Naive B cell (primary cell): ENCODE data around the gene ZGRF1. TPM values are rescaled to one million over a fixed set of nuclear protein-coding genes. Genes with fewer than 3 reads are reported as not detected.

ENCODE experiments used
- polyA plus RNA-seq, 6 donors: library from polyadenylated mRNA; unstranded; fragments of 300-500 nt; fragmentation: Illumina TruSeq; gene quantifications; one replicate each; pipeline ENCODE4 v1.2.3, GENCODE V29; 2021; ENCODE audit warnings: low read depth in 6 of 6

Gene ZGRF1
- polyA plus RNA-seq, 6 donors from 2014 or later: 2.0 to 4.5 (median 4.1) TPM

Other genes with a start within 250 kb of the ZGRF1 start
- not detected for gene NEUROG2, start 120.7 kb downstream of the ZGRF1 start, polyA plus RNA-seq
- gene LARP7, start 234 bp upstream of the ZGRF1 start, polyA plus RNA-seq: 10 to 100 TPM; 25.0 to 50.1 (median 45.0) TPM